WTC11 (cell line): ENCODE results near the gene AFAP1L2.

Experiments
- ESRRA ChIP-seq: sonication (generic); formaldehyde crosslinking; IDR thresholded peaks from 2 replicates; pipeline ENCODE4 v1.8.1; 2022; ENCODE audit warnings: mild to moderate bottlenecking, missing genetic modification reagents, borderline replicate concordance
- JUN ChIP-seq: sonication (generic); formaldehyde crosslinking; IDR thresholded peaks from 2 replicates; pipeline ENCODE4 v1.8.0; 2023; ENCODE audit warnings: mild to moderate bottlenecking, missing genetic modification reagents
- NFYB ChIP-seq: sonication (generic); formaldehyde crosslinking; conservative IDR thresholded peaks from 2 replicates; pipeline ENCODE4 v1.8.0; 2022; ENCODE audit warnings: low read depth, missing genetic modification reagents
- SMAD4 ChIP-seq: sonication (generic); formaldehyde crosslinking; IDR thresholded peaks from 2 replicates; pipeline ENCODE4 v1.8.0; 2022; ENCODE audit warnings: mild to moderate bottlenecking, missing genetic modification reagents
- ZNF121 ChIP-seq: sonication (generic); formaldehyde crosslinking; IDR thresholded peaks from 2 replicates; pipeline ENCODE4 v1.8.0; 2023; ENCODE audit warnings: missing genetic modification reagents
- TF ChIP-seq, protein P1 (sequence below): fragments of 200-600 bp; IDR thresholded peaks from 2 replicates; pipeline ENCODE4 v1.8.0; 2022; ENCODE audit warnings: antibody characterized with exemption
- TF ChIP-seq, protein P2 (sequence below): sonication (generic); formaldehyde crosslinking; IDR thresholded peaks from 2 replicates; pipeline ENCODE4 v1.8.1; 2023; ENCODE audit warnings: mild to moderate bottlenecking, missing genetic modification reagents, moderate library complexity
- TF ChIP-seq, protein P3 (sequence below): sonication (generic); formaldehyde crosslinking; IDR thresholded peaks from 2 replicates; pipeline ENCODE4 v1.8.0; 2022; ENCODE audit warnings: mild to moderate bottlenecking, missing genetic modification reagents

DNA sequence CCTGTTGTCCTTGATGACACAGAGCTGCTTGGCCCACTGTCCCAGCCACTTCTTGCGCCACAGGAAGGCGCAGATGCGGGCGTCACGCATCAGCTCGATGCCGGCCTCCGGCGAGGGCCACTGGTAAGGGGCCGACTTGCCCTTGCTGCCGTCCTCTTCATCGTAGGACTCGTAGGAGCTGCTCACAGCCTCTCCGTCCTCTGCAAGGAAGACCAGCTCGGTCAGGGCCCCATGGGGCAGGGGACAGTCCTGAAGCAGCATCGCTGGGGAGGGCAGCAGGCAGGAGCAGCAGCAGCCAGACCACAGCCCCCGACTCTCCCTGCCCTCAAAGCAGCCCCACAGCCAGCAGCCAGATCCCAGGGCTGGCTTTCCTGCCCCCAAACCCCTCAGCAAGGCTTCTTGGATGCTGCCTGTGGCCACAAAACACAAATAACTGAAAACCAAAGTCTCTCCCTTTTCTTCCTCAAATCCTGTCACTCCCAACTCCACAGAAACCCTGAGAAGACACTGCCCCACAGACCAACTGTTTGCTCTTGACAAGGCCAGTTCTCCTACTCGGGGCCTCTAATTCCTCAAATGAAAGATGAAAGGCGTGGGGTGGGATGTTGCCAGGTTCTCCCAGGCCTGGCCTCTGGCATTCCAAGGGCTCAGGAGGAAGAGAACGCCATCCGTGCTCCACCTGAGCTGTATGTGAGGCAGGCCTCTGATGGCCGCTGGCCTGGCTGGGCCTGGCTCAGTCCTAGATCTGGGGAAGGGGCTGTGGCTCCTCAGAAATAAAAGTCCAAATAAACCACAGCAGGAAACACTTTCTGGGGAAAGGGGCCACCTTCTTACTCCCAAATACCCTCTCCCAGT lies 88.5 kb downstream of the AFAP1L2 start:
- TF ChIP-seq, protein P1, sequence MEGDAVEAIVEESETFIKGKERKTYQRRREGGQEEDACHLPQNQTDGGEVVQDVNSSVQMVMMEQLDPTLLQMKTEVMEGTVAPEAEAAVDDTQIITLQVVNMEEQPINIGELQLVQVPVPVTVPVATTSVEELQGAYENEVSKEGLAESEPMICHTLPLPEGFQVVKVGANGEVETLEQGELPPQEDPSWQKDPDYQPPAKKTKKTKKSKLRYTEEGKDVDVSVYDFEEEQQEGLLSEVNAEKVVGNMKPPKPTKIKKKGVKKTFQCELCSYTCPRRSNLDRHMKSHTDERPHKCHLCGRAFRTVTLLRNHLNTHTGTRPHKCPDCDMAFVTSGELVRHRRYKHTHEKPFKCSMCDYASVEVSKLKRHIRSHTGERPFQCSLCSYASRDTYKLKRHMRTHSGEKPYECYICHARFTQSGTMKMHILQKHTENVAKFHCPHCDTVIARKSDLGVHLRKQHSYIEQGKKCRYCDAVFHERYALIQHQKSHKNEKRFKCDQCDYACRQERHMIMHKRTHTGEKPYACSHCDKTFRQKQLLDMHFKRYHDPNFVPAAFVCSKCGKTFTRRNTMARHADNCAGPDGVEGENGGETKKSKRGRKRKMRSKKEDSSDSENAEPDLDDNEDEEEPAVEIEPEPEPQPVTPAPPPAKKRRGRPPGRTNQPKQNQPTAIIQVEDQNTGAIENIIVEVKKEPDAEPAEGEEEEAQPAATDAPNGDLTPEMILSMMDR, result no peak
- TF ChIP-seq JUN (CRISPR knock-in tag), result no peak
- TF ChIP-seq SMAD4 (CRISPR knock-in tag), result no peak
- no peak for TF ChIP-seq NFYB (CRISPR knock-in tag)
- TF ChIP-seq ZNF121 (CRISPR knock-in tag), result no peak
- TF ChIP-seq ESRRA (CRISPR knock-in tag), result no peak
- TF ChIP-seq, protein P2, sequence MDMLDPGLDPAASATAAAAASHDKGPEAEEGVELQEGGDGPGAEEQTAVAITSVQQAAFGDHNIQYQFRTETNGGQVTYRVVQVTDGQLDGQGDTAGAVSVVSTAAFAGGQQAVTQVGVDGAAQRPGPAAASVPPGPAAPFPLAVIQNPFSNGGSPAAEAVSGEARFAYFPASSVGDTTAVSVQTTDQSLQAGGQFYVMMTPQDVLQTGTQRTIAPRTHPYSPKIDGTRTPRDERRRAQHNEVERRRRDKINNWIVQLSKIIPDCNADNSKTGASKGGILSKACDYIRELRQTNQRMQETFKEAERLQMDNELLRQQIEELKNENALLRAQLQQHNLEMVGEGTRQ, result no peak
- TF ChIP-seq, protein P3, sequence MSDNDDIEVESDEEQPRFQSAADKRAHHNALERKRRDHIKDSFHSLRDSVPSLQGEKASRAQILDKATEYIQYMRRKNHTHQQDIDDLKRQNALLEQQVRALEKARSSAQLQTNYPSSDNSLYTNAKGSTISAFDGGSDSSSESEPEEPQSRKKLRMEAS (CRISPR knock-in tag), result no peak
